ENCODE results near the gene FAM117B.

FAM117B gene

GRCh38 chr2:202634556-202635427, at the start of gene FAM117B:
Gene FAM117B, plus strand, starts transcription at chr2:202634969. Its CDS starts 219 bp downstream, at chr2:202635188.
- peak; percentile 93 for DNase-seq

GRCh38 chr2:202588647-202589581, 45.9 kb upstream of the FAM117B start:
- peak; percentile 67 for DNase-seq

- no peak for DNase-seq
Measured at GRCh38 chr2:202589582-202589949, 45.2 kb upstream of the FAM117B start.

- no peak for DNase-seq
Measured at GRCh38 chr2:202592566-202592965, 42.2 kb upstream of the FAM117B start.

- no peak for DNase-seq
Measured at GRCh38 chr2:202599105-202599504, 35.7 kb upstream of the FAM117B start.

- no peak for DNase-seq
Measured at GRCh38 chr2:202599911-202600310, 34.9 kb upstream of the FAM117B start.

- no peak for DNase-seq
Measured at GRCh38 chr2:202604699-202605098, 30.1 kb upstream of the FAM117B start.

- DNase-seq: no peak
Measured at GRCh38 chr2:202605174-202605573, 29.6 kb upstream of the FAM117B start.

- no peak for DNase-seq
Measured at GRCh38 chr2:202608142-202608852, 26.5 kb upstream of the FAM117B start.

- no peak for DNase-seq
Measured at GRCh38 chr2:202609381-202610145, 25.2 kb upstream of the FAM117B start.

- no peak for DNase-seq
Measured at GRCh38 chr2:202610380-202610779, 24.4 kb upstream of the FAM117B start.

GRCh38 chr2:202612145-202612544, 22.6 kb upstream of the FAM117B start:
- no peak for DNase-seq

GRCh38 chr2:202613479-202613878, 21.3 kb upstream of the FAM117B start:
- no peak for DNase-seq

- no peak for DNase-seq
Measured at GRCh38 chr2:202624133-202624532, 10.6 kb upstream of the FAM117B start.

- DNase-seq: no peak
Measured at GRCh38 chr2:202627042-202627441, 7.7 kb upstream of the FAM117B start.

GRCh38 chr2:202628646-202629198, 6.0 kb upstream of the FAM117B start:
- no peak for DNase-seq

GRCh38 chr2:202632682-202633290, 2.0 kb upstream of the FAM117B start:
- no peak for DNase-seq

- no peak for DNase-seq
Measured at GRCh38 chr2:202633470-202633869, 1.3 kb upstream of the FAM117B start.

GRCh38 chr2:202635428-202636212, 851 bp downstream of the FAM117B start:
- peak; percentile 86 for DNase-seq

- DNase-seq: peak; percentile 75
Measured at GRCh38 chr2:202636213-202636513, 1.4 kb downstream of the FAM117B start.

- DNase-seq: no peak
Measured at GRCh38 chr2:202638721-202639120, 4.0 kb downstream of the FAM117B start.
